ENCODE measurements around the gene IGSF1.

- TF ChIP-seq, protein P1, sequence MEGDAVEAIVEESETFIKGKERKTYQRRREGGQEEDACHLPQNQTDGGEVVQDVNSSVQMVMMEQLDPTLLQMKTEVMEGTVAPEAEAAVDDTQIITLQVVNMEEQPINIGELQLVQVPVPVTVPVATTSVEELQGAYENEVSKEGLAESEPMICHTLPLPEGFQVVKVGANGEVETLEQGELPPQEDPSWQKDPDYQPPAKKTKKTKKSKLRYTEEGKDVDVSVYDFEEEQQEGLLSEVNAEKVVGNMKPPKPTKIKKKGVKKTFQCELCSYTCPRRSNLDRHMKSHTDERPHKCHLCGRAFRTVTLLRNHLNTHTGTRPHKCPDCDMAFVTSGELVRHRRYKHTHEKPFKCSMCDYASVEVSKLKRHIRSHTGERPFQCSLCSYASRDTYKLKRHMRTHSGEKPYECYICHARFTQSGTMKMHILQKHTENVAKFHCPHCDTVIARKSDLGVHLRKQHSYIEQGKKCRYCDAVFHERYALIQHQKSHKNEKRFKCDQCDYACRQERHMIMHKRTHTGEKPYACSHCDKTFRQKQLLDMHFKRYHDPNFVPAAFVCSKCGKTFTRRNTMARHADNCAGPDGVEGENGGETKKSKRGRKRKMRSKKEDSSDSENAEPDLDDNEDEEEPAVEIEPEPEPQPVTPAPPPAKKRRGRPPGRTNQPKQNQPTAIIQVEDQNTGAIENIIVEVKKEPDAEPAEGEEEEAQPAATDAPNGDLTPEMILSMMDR (IDR thresholded peaks at IDR 0.05), result no peak
- TF ChIP-seq EP300 (IDR thresholded peaks at IDR 0.05) (no peak), POLR2A (IDR thresholded peaks at IDR 0.05) (no peak)
Observed at GRCh38 chrX:131288188-131288587, 918 bp downstream of the IGSF1 start.

Data from ovary (tissue), 3 donors.